NCI-H1694 (cell line): ENCODE data around the gene CAPN5.

Source experiments
- DNase-seq: peaks from one replicate; lab custom pipeline; 2025; lab: John Stamatoyannopoulos, UW

The CAPN5 gene

GRCh38 chr11:77100166-77101042 is 33.6 kb downstream of the CAPN5 start:
- no peak for DNase-seq

DNA sequence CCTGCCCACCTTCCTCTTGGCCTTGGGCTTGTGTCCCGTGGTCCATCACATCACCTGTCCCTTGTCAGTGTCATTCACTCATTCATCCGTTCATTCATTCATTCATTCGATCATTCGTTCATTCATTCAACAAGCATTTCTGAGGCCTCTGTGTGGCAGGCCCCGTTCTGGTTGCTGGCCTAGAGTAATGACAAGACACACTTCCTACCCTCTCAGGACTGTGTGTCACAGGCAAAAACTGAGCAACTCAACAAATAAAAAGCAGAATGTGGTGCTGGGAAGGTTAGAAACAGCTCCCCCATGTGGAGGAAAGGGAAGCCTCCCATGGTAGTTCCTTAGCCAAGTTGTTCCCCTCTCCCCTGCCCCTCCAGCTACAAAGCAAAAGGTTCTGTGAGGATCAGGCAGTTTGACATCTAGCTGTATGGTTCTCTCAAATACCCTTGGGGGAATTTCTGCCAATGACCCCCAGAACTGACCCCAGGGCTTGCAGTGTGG is 34.3 kb downstream of the CAPN5 start:
- peak; percentile 15 for DNase-seq

- DNase-seq: no peak
Measured at GRCh38 chr11:77102246-77103210, 35.8 kb downstream of the CAPN5 start, which contains the start of gene OMP. TSS of gene OMP (plus strand) at chr11:77102840. CDS start at chr11:77102840, 0 bp downstream.

GRCh38 chr11:77103319-77103718 is 36.5 kb downstream of the CAPN5 start:
- no peak for DNase-seq

GRCh38 chr11:77104727-77105126 is 38.0 kb downstream of the CAPN5 start:
- no peak for DNase-seq

GRCh38 chr11:77106321-77106720 is 39.5 kb downstream of the CAPN5 start:
- peak; percentile 31 for DNase-seq

DNA sequence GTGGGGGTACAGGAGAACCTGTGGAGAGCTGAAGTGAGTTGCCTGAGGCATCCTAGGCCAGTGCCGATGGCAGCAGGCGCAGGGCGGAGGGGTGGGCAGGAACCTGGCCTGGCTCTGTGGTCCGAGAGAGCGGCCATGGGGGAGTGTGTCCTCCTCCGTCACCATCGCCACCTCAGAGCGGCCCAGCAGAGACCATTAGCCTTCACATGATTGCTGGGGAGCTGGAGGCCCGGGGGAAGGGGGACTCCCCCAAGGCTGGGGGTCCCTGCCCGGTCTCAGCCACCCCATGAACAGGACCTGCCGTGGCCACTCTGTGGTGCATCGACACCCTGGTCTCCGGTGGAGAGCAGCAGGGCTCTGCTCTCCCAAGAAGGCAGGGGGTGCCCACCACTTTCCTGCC is 40.0 kb downstream of the CAPN5 start:
- no peak for DNase-seq

- DNase-seq: no peak
Measured at GRCh38 chr11:77107950-77108349, 41.2 kb downstream of the CAPN5 start.

DNA sequence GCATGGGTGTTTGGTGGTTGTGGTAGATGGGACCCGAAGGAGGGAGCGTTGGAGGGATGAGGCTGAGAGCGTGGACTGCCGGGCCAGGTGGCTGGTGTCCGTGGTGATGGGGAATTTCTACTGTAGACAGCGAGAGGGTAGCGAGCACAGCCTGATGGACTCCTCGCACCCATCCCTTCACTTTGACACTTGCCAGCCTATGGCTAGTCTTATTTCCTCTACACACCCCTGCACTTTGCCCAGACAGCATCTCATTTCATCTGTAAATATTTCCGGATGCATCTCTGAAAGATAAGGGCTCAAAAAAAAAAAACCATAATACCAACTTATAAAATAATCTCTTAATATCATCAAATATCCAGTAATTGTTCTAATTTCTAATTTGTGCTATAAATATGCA is 41.7 kb downstream of the CAPN5 start:
- no peak for DNase-seq

DNA sequence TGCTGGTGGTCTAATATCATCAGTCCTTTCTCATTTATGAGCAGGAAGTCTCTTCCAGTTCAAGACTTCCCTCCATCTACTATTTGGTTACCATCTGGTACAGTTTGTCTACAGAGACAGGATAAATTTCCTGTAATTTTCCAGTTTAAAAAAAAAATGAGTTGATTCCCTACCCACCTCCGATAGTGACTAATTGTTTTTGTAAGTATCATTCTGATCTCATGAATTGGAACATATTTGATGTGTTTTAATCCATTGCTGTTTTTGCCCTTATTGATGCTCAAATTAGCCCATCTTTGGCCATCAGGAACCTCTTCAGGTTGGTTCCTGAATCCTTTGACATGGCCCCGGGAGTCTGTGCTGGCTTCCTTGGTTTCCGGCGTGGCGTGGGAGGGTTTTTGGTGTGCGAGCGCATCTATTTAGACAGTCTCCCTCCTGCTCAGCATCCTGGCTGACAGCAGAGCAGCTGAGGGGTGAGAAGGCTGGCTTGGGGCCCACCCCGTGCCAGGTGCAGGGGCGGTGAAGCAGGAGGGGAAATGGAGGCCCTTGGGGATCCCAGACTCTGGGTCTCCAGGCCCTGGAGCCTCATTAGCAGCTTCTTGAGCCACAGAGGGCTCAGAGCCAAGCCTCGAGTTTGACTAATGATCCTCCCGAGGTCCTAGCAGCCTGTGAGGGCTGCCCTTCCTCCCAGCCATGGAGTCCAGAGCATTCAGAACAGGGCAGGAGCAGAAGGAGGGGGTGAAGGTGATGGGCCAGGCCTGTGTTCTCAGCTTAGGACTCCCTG is 42.7 kb downstream of the CAPN5 start:
- DNase-seq: peak; percentile 92

- DNase-seq: no peak
Measured at GRCh38 chr11:77110836-77111235, 44.1 kb downstream of the CAPN5 start.

- no peak for DNase-seq
Measured at GRCh38 chr11:77111277-77111676, 44.5 kb downstream of the CAPN5 start.

- DNase-seq: no peak
Measured at GRCh38 chr11:77111946-77112345, 45.2 kb downstream of the CAPN5 start.

GRCh38 chr11:77112641-77113381 is 46.0 kb downstream of the CAPN5 start:
- DNase-seq: no peak

- peak; percentile 55 for DNase-seq
Measured at GRCh38 chr11:77113382-77114088, 46.8 kb downstream of the CAPN5 start.

GRCh38 chr11:77114089-77114463 is 47.3 kb downstream of the CAPN5 start:
- DNase-seq: no peak

- DNase-seq: no peak
Measured at GRCh38 chr11:77115181-77115611, 48.4 kb downstream of the CAPN5 start.

- no peak for DNase-seq
Measured at GRCh38 chr11:77115956-77116355, 49.2 kb downstream of the CAPN5 start.

DNA sequence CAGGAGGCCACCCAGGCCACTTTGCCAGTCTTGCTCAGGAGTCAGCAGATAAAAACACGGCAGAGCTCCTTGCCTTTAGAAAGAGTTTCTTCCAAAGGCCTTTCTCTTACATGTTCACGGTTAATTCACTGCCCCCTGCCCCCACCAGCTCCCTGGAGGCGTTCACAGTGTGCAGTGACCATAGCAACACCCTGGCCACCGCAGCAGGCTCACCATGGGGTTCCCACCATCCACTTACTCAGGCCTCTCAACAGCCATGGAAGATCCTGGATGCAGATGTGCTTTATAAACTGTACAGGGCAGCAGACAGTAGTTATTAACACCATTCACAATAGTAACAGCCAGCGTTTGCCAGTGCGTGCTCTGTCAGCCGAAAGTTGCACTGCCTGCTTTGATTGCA is 50.7 kb downstream of the CAPN5 start:
- no peak for DNase-seq

DNA sequence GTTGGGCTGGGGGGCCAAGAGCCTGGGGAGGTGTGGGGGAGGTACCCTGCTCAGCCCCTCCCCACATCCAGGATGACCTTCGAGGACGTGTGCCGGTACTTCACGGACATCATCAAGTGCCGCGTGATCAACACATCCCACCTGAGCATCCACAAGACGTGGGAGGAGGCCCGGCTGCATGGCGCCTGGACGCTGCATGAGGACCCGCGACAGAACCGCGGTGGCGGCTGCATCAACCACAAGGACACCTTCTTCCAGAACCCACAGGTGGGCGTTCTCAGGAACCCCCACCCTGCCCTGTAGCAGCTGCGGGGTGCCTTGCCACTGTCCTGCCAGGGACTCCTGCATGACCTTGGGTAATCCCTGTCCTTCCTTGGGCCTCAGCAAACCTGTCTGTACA is 51.3 kb downstream of the CAPN5 start:
- DNase-seq: no peak
